A673 (cell line): Measurements from ENCODE around the gene TIAM1.

Source experiments
- EZH2 ChIP-seq: fragments of 200-600 bp; sonication (generic); IDR thresholded peaks from 2 replicates; pipeline ENCODE4 v1.6.1; 2017; ENCODE audit warnings: borderline replicate concordance, low read depth, mild to moderate bottlenecking, mixed read lengths, antibody characterized with exemption, low read length; ENCODE audit not compliant: poor library complexity, severe bottlenecking
- TF ChIP-seq, protein P1 (sequence below): fragments of 300-800, 200-600 bp; sonication (generic); conservative IDR thresholded peaks from 2 replicates; pipeline ENCODE4 v1.5.1; 2017; ENCODE audit warnings: low read depth, mild to moderate bottlenecking, antibody characterized with exemption, low read length, moderate library complexity, mixed read lengths

DNA sequence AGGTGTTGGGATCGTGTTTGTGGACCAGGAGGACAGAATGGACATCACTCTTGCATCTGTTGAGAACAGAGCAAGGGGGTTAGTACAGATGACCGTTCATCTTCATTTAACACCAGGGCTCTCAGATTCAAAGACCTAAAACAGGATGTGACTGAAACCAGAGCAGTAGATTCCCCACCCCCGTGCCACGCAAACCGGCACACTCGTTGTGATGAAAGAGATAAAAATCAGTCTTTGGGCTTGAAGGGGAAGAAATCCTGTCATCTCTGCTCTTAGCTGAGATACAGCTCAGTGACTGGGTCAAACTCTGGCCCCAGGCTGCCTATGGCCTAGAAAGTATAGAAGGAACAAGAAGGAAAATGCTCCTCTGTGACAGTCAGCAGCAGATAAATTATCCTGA is 159.6 kb downstream of the TIAM1 start:
- no peak for TF ChIP-seq EZH2
- TF ChIP-seq, protein P1, sequence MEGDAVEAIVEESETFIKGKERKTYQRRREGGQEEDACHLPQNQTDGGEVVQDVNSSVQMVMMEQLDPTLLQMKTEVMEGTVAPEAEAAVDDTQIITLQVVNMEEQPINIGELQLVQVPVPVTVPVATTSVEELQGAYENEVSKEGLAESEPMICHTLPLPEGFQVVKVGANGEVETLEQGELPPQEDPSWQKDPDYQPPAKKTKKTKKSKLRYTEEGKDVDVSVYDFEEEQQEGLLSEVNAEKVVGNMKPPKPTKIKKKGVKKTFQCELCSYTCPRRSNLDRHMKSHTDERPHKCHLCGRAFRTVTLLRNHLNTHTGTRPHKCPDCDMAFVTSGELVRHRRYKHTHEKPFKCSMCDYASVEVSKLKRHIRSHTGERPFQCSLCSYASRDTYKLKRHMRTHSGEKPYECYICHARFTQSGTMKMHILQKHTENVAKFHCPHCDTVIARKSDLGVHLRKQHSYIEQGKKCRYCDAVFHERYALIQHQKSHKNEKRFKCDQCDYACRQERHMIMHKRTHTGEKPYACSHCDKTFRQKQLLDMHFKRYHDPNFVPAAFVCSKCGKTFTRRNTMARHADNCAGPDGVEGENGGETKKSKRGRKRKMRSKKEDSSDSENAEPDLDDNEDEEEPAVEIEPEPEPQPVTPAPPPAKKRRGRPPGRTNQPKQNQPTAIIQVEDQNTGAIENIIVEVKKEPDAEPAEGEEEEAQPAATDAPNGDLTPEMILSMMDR = no peak
